ENCODE results near the gene NAPB.

GRCh38 chr20:23366384-23366783, 54.9 kb downstream of the NAPB start:
- TF ChIP-seq CTCF (IDR thresholded peaks at IDR 0.05): no peak
- TF ChIP-seq POLR2A (IDR thresholded peaks at IDR 0.05): no peak
